GM12891 (cell line): ENCODE results near the gene RANBP3.

Experiments used
- PAX5 ChIP-seq: IDR thresholded peaks from 2 replicates; pipeline ENCODE4 v1.6.1; 2011; ENCODE audit warnings: low read length, moderate library complexity, mild to moderate bottlenecking; ENCODE audit not compliant: insufficient read depth, severe bottlenecking
- POLR2A ChIP-seq: IDR thresholded peaks from 2 replicates; pipeline ENCODE4 v1.6.1; 2011; ENCODE audit warnings: low read depth, low read length, control low read depth
- POLR2AphosphoS5 ChIP-seq: IDR thresholded peaks from 2 replicates; pipeline ENCODE4 v1.6.1; 2011; ENCODE audit warnings: low read depth, low read length, control low read depth
- TAF1 ChIP-seq: IDR thresholded peaks from 2 replicates; pipeline ENCODE4 v1.6.1; 2011; ENCODE audit warnings: low read depth, low read length, control low read depth

DNA sequence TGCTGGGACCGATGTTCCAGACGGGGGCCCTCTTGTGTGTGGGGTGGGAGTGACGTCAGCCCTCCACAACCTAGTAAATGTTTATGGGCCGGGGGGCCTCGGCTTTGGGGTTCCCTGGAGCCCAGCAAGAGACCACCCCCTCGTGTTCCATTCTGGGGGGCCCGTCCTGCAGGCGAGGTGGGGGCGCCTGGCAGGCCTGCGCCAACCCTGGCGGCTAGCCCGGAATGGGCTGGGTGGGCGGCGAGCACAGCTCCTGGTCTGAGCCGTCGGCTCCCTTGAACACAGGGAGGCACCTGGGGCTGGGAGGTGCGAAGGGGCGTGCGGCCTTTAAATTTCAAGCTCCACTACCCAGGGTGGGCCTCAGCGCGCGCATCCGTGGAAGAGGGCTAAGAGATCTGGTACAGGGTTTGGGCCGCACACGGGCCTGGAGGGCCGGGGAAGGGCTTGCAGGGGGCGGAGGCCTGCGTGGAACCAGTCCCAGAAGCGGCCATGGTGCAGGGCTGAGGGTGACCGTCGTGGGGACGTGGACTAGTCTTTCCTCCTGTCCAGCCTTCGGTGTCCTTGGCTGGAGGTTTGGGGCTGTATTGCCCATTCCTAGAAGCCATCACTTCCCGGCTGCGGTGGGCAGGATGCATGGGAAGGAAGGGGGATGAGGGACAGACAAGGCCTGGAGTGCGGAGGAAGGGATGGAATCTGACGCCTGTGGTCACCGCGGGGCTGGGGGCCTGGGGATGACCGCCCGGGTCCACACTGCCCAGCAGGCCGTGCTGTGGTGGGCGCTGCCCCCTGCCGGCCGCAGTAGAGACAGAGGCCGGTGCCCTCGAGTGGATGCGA lies 85.8 kb downstream of the RANBP3 start:
- TF ChIP-seq POLR2AphosphoS5 (no peak), TAF1 (no peak), POLR2A (peak; percentile 47), PAX5 (no peak)
